GM23338 (cell line): ENCODE results near the gene SNX15. TPM values are rescaled to one million over a fixed set of nuclear protein-coding genes. Genes with fewer than 3 reads are reported as not detected.

ENCODE experiments used
- ATAC-seq: fragments of 200-7000 bp; cut with Tn5 transposase; 3 replicates; pipeline ENCODE4 v1.9.1; 2020
- DNase-seq: peaks from one replicate; pipeline ENCODE4 v3.0.0-alpha.2; 2015; ENCODE audit warnings: low spot score
- H2AFZ ChIP-seq: fragments of 200-600 bp; sonication (generic); 2 replicates; pipeline ENCODE4 v1.8.0; 2016; ENCODE audit warnings: antibody characterized with exemption, mild to moderate bottlenecking, moderate library complexity
- H3F3A ChIP-seq: fragments of 200-600 bp; sonication (generic); replicated peaks from 2 replicates; pipeline ENCODE4 v1.8.0; 2017; ENCODE audit warnings: antibody characterized with exemption, mixed run types, low read depth
- H3K27ac ChIP-seq: fragments of 200-600 bp; sonication (generic); 2 replicates; pipeline ENCODE4 v1.6.1; 2016; ENCODE audit warnings: low read depth
- H3K27me3 ChIP-seq: fragments of 200-600 bp; sonication (generic); 2 replicates; pipeline ENCODE4 v1.8.0; 2016; ENCODE audit warnings: mild to moderate bottlenecking, mixed run types, moderate library complexity; ENCODE audit not compliant: insufficient read depth
- H3K36me3 ChIP-seq: fragments of 200-600 bp; sonication (generic); 2 replicates; pipeline ENCODE4 v1.8.0; 2016; ENCODE audit warnings: mild to moderate bottlenecking; ENCODE audit not compliant: insufficient read depth
- H3K4me1 ChIP-seq: fragments of 200-600 bp; sonication (generic); 2 replicates; pipeline ENCODE4 v1.8.0; 2016; ENCODE audit warnings: mild to moderate bottlenecking, moderate library complexity; ENCODE audit not compliant: insufficient read depth
- H3K4me2 ChIP-seq: fragments of 200-600 bp; sonication (generic); 2 replicates; pipeline ENCODE4 v1.7.1; 2017; ENCODE audit warnings: mixed run types
- H3K4me3 ChIP-seq: fragments of 200-600 bp; sonication (generic); 2 replicates; pipeline ENCODE4 v1.6.1; 2016; ENCODE audit warnings: mixed run types
- H3K79me2 ChIP-seq: fragments of 200-600 bp; sonication (generic); replicated peaks from 2 replicates; pipeline ENCODE4 v1.8.0; 2017; ENCODE audit warnings: mild to moderate bottlenecking; ENCODE audit not compliant: insufficient read depth
- H3K9me2 ChIP-seq: fragments of 200-600 bp; sonication (generic); 2 replicates; pipeline ENCODE4 v1.8.0; 2017; ENCODE audit not compliant: insufficient read depth
- H4K20me1 ChIP-seq: fragments of 200-600 bp; sonication (generic); replicated peaks from 2 replicates; pipeline ENCODE4 v1.8.0; 2017; ENCODE audit warnings: mild to moderate bottlenecking; ENCODE audit not compliant: insufficient read depth
- H3K27ac Mint-ChIP-seq: 2 replicates; pipeline ENCODE4 v1.8.0; 2020; ENCODE audit warnings: inconsistent platforms, mild to moderate bottlenecking, moderate library complexity, mixed read lengths
- H3K27me3 Mint-ChIP-seq: 3 replicates; pipeline ENCODE4 v1.8.0; 2022; ENCODE audit warnings: low read depth, mild to moderate bottlenecking, moderate library complexity, mixed read lengths, inconsistent platforms; ENCODE audit not compliant: insufficient read depth, poor library complexity
- H3K36me3 Mint-ChIP-seq: 3 replicates; pipeline ENCODE4 v1.8.0; 2021; ENCODE audit warnings: low read depth, mild to moderate bottlenecking, inconsistent platforms, moderate library complexity, mixed read lengths
- H3K4me1 Mint-ChIP-seq: 3 replicates; pipeline ENCODE4 v1.8.0; 2020; ENCODE audit warnings: mild to moderate bottlenecking, inconsistent platforms, mixed read lengths
- H3K4me3 Mint-ChIP-seq: 3 replicates; pipeline ENCODE4 v1.8.0; 2021; ENCODE audit warnings: moderate library complexity, mild to moderate bottlenecking, inconsistent platforms, mixed read lengths
- H3K9me3 Mint-ChIP-seq: 3 replicates; pipeline ENCODE4 v1.8.0; 2020; ENCODE audit warnings: moderate library complexity, mild to moderate bottlenecking, inconsistent platforms, mixed read lengths
- CREB1 ChIP-seq: fragments of 250-450 bp; sonication (Bioruptor Pico); IDR thresholded peaks from 2 replicates; pipeline ENCODE4 v1.5.0; 2020; ENCODE audit warnings: low read depth, mild to moderate bottlenecking, moderate library complexity
- EZH2 ChIP-seq: fragments of 200-600 bp; sonication (generic); IDR thresholded peaks from one replicate; pipeline ENCODE4 v1.8.0; 2017; ENCODE audit warnings: antibody characterized with exemption, mild to moderate bottlenecking, low read depth; ENCODE audit not compliant: unreplicated experiment
- EZH2phosphoT487 ChIP-seq: fragments of 200-600 bp; sonication (generic); IDR thresholded peaks from one replicate; pipeline ENCODE4 v1.8.1; 2018; ENCODE audit warnings: antibody characterized with exemption; ENCODE audit not compliant: unreplicated experiment
- JUNB ChIP-seq: IDR thresholded peaks from one replicate; pipeline ENCODE4 v1.6.1; 2016; ENCODE audit warnings: antibody characterized with exemption; ENCODE audit not compliant: unreplicated experiment
- NANOG ChIP-seq: IDR thresholded peaks from 2 replicates; pipeline ENCODE4 v1.6.1; 2016; ENCODE audit warnings: antibody characterized with exemption, borderline replicate concordance
- POLR2AphosphoS5 ChIP-seq: IDR thresholded peaks from 2 replicates; pipeline ENCODE4 v1.6.1; 2016; ENCODE audit warnings: antibody characterized with exemption, low read depth
- STAT1 ChIP-seq: IDR thresholded peaks from one replicate; pipeline ENCODE4 v1.6.1; 2016; ENCODE audit warnings: antibody characterized with exemption; ENCODE audit not compliant: unreplicated experiment
- polyA plus RNA-seq: library from polyadenylated mRNA; unstranded; fragments of >200 nt; fragmentation: Nextera tagmentation; extraction: Ambion mirVana; gene quantifications from 2 replicates; pipeline ENCODE4 v1.2.1, GENCODE V29; 2016
- total RNA-seq: library from RNA; depleted of rRNA; stranded (reverse); fragments of >200 nt; shearing (Covaris generic); gene quantifications from 2 replicates; pipeline ENCODE4 v1.2.3, GENCODE V29; 2014
- TF ChIP-seq, protein P1 (sequence below): IDR thresholded peaks from one replicate; pipeline ENCODE4 v1.6.1; 2018; ENCODE audit warnings: antibody characterized with exemption; ENCODE audit not compliant: unreplicated experiment
- TF ChIP-seq, protein P2 (sequence below): fragments of 250-450 bp; sonication (Bioruptor Pico); IDR thresholded peaks from 2 replicates; pipeline ENCODE4 v1.5.0; 2020; ENCODE audit warnings: mild to moderate bottlenecking, moderate library complexity
- TF ChIP-seq, protein P3 (sequence below), 2 experiments: fragments of 200-600 bp in 1 of 2; sonication (generic) in 1 of 2; conservative IDR thresholded peaks; 2 replicates each; pipeline versions ENCODE4 v1.5.1 to v1.6.1; 2016 to 2017; ENCODE audit warnings: antibody characterized with exemption in 2 of 2, low read depth in 2 of 2, mild to moderate bottlenecking in 2 of 2, moderate library complexity in 1 of 2

The SNX15 gene
- total and polyA plus RNA-seq, 2 experiments from 2014 or later = 13.0 to 21.4 TPM

DNA sequence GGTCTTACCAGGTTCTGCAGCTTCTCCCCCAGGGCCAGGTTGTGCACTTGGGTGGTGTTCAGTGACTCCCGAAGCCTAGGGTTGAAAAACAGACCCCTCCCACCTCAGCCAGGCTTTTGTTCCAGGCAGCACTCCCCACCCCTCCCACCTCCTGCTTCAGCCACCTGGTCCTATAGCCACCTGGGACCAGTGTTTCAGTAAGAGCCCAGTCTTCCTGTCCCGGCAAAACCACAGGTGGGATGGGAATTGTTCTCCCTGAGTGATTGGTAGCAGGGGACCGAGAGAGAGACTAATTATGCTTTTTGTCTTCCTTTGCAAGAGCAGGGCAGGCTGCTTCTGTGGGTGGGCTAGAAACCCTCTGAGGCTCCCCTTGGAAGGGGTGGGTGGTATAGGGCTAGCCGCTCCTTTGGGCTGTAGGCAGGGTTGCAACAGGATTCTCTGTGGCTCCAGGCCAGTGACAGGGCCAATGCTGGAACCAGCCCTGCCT is 39.6 kb downstream of the SNX15 start:
- Histone ChIP-seq H3K4me3 (no peak overlapping the region), H3K4me2 (peak overlapping the region; percentile 62; the same call in 1 of the 2 replicates), H3K27me3 (no peaks in the 10 kb centered on the region), H3K36me3 (no peaks in the 10 kb centered on the region), H2AFZ (peak overlapping the region; percentile 89; the same call in 1 of the 2 replicates), H3K4me1 (peaks cover 13% of the 10 kb centered on the region), H4K20me1 (no peaks in the 10 kb centered on the region), H3K9me2 (no peaks in the 10 kb centered on the region), H3K79me2 (no peaks in the 10 kb centered on the region), H3K27ac (peak overlapping the region; percentile 77; the same call in 1 of the 2 replicates), H3F3A (no peaks in the 10 kb centered on the region)
- Mint-ChIP-seq H3K9me3 (no peaks in the 10 kb centered on the region), H3K4me3 (peak overlapping the region; percentile 60), H3K27me3 (peaks cover 2% of the 10 kb centered on the region), H3K4me1 (peaks cover 32% of the 10 kb centered on the region), H3K27ac (peak overlapping the region; percentile 93), H3K36me3 (no peaks in the 10 kb centered on the region)
- ATAC-seq = peak; percentile 85
- TF ChIP-seq NANOG (no peak), POLR2AphosphoS5 (peak; percentile 26; the same call in 1 of the 2 replicates)
- peak; percentile 77 for DNase-seq

DNA sequence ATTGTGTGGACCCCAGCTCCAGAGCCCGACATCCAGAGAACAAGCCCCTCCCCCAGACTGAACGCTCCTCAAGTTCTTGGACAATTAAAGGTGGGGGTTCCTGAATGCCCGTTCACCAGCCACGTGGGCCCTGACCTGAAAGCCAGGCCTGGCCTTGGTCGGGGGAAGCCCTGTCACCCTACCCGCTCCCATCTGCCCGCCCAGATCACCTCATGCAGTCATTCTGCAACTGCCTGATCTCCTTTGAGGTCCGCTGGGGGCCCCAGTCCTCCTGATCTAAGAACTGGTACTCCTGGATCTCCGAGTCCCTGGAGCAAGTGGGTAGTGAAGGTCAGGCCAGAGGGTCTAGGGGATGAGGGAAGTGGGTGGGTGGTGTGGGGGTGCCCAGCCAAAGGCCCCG is 40.2 kb downstream of the SNX15 start:
- Histone ChIP-seq H3K36me3 (no peaks in the 10 kb centered on the region), H3K4me3 (no peak overlapping the region), H3K27ac (0 out of 2 replicates have a peak overlapping the region, but pooled peaks have one; percentile 77), H3K27me3 (no peaks in the 10 kb centered on the region), H3K9me2 (no peaks in the 10 kb centered on the region), H4K20me1 (no peaks in the 10 kb centered on the region), H3F3A (no peaks in the 10 kb centered on the region), H3K4me1 (peaks cover 13% of the 10 kb centered on the region), H3K79me2 (no peaks in the 10 kb centered on the region), H2AFZ (0 out of 2 replicates have a peak overlapping the region, but pooled peaks have one; percentile 89), H3K4me2 (0 out of 2 replicates have a peak overlapping the region, but pooled peaks have one; percentile 62)
- Mint-ChIP-seq H3K4me3 (peak overlapping the region; percentile 39; the same call in 2 of the 3 replicates), H3K27me3 (peaks cover 5% of the 10 kb centered on the region), H3K36me3 (no peaks in the 10 kb centered on the region), H3K27ac (peak overlapping the region; percentile 93), H3K4me1 (peaks cover 32% of the 10 kb centered on the region), H3K9me3 (no peaks in the 10 kb centered on the region)
- no peak for DNase-seq
- peak; percentile 8 for ATAC-seq
- TF ChIP-seq JUNB (no peak), EZH2 (no peak), EZH2phosphoT487 (no peak), CREB1 (CRISPR knock-in tag) (no peak), STAT1 (no peak), NANOG (no peak)
- TF ChIP-seq, protein P1, sequence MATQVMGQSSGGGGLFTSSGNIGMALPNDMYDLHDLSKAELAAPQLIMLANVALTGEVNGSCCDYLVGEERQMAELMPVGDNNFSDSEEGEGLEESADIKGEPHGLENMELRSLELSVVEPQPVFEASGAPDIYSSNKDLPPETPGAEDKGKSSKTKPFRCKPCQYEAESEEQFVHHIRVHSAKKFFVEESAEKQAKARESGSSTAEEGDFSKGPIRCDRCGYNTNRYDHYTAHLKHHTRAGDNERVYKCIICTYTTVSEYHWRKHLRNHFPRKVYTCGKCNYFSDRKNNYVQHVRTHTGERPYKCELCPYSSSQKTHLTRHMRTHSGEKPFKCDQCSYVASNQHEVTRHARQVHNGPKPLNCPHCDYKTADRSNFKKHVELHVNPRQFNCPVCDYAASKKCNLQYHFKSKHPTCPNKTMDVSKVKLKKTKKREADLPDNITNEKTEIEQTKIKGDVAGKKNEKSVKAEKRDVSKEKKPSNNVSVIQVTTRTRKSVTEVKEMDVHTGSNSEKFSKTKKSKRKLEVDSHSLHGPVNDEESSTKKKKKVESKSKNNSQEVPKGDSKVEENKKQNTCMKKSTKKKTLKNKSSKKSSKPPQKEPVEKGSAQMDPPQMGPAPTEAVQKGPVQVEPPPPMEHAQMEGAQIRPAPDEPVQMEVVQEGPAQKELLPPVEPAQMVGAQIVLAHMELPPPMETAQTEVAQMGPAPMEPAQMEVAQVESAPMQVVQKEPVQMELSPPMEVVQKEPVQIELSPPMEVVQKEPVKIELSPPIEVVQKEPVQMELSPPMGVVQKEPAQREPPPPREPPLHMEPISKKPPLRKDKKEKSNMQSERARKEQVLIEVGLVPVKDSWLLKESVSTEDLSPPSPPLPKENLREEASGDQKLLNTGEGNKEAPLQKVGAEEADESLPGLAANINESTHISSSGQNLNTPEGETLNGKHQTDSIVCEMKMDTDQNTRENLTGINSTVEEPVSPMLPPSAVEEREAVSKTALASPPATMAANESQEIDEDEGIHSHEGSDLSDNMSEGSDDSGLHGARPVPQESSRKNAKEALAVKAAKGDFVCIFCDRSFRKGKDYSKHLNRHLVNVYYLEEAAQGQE = no peak
- TF ChIP-seq, protein P2, sequence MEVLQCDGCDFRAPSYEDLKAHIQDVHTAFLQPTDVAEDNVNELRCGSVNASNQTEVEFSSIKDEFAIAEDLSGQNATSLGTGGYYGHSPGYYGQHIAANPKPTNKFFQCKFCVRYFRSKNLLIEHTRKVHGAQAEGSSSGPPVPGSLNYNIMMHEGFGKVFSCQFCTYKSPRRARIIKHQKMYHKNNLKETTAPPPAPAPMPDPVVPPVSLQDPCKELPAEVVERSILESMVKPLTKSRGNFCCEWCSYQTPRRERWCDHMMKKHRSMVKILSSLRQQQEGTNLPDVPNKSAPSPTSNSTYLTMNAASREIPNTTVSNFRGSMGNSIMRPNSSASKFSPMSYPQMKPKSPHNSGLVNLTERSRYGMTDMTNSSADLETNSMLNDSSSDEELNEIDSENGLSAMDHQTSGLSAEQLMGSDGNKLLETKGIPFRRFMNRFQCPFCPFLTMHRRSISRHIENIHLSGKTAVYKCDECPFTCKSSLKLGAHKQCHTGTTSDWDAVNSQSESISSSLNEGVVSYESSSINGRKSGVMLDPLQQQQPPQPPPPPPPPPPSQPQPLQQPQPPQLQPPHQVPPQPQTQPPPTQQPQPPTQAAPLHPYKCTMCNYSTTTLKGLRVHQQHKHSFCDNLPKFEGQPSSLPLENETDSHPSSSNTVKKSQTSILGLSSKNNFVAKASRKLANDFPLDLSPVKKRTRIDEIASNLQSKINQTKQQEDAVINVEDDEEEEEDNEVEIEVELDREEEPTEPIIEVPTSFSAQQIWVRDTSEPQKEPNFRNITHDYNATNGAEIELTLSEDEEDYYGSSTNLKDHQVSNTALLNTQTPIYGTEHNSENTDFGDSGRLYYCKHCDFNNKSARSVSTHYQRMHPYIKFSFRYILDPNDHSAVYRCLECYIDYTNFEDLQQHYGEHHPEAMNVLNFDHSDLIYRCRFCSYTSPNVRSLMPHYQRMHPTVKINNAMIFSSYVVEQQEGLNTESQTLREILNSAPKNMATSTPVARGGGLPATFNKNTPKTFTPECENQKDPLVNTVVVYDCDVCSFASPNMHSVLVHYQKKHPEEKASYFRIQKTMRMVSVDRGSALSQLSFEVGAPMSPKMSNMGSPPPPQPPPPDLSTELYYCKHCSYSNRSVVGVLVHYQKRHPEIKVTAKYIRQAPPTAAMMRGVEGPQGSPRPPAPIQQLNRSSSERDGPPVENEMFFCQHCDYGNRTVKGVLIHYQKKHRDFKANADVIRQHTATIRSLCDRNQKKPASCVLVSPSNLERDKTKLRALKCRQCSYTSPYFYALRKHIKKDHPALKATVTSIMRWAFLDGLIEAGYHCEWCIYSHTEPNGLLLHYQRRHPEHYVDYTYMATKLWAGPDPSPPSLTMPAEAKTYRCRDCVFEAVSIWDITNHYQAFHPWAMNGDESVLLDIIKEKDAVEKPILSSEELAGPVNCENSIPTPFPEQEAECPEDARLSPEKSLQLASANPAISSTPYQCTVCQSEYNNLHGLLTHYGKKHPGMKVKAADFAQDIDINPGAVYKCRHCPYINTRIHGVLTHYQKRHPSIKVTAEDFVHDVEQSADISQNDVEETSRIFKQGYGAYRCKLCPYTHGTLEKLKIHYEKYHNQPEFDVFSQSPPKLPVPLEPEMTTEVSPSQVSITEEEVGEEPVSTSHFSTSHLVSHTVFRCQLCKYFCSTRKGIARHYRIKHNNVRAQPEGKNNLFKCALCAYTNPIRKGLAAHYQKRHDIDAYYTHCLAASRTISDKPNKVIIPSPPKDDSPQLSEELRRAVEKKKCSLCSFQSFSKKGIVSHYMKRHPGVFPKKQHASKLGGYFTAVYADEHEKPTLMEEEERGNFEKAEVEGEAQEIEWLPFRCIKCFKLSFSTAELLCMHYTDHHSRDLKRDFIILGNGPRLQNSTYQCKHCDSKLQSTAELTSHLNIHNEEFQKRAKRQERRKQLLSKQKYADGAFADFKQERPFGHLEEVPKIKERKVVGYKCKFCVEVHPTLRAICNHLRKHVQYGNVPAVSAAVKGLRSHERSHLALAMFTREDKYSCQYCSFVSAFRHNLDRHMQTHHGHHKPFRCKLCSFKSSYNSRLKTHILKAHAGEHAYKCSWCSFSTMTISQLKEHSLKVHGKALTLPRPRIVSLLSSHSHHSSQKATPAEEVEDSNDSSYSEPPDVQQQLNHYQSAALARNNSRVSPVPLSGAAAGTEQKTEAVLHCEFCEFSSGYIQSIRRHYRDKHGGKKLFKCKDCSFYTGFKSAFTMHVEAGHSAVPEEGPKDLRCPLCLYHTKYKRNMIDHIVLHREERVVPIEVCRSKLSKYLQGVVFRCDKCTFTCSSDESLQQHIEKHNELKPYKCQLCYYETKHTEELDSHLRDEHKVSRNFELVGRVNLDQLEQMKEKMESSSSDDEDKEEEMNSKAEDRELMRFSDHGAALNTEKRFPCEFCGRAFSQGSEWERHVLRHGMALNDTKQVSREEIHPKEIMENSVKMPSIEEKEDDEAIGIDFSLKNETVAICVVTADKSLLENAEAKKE = no peak
- TF ChIP-seq, protein P3, sequence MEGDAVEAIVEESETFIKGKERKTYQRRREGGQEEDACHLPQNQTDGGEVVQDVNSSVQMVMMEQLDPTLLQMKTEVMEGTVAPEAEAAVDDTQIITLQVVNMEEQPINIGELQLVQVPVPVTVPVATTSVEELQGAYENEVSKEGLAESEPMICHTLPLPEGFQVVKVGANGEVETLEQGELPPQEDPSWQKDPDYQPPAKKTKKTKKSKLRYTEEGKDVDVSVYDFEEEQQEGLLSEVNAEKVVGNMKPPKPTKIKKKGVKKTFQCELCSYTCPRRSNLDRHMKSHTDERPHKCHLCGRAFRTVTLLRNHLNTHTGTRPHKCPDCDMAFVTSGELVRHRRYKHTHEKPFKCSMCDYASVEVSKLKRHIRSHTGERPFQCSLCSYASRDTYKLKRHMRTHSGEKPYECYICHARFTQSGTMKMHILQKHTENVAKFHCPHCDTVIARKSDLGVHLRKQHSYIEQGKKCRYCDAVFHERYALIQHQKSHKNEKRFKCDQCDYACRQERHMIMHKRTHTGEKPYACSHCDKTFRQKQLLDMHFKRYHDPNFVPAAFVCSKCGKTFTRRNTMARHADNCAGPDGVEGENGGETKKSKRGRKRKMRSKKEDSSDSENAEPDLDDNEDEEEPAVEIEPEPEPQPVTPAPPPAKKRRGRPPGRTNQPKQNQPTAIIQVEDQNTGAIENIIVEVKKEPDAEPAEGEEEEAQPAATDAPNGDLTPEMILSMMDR (conservative IDR thresholded peaks at IDR 0.05; ENCODE audit: low read depth in 2 of 2) = no peak
